Astrocyte of the spinal cord (primary cell): Measurements from ENCODE around the gene DIP2C.
A peak's percentile ranks its signal among the peaks of the same experiment; 100 is the strongest.

Source experiments
- DNase-seq: peaks from one replicate; pipeline ENCODE4 v3.0.0; 2011; ENCODE audit warnings: low read depth, low spot score
- H3K4me3 ChIP-seq: 2 replicates; pipeline ENCODE4 v1.5.1; 2011; ENCODE audit warnings: low read depth, mild to moderate bottlenecking, low read length, moderate library complexity
- in situ Hi-C: cut with HindIII; loops from 2 replicates; pipeline ENCODE4 v1.10.0; 2017; ENCODE audit warnings: low sequenced_read_pairs
- TF ChIP-seq, protein P1 (sequence below): IDR thresholded peaks from 2 replicates; pipeline ENCODE4 v1.5.1; 2012; ENCODE audit warnings: low read depth, mild to moderate bottlenecking, low read length, inconsistent platforms

Gene DIP2C

DNA sequence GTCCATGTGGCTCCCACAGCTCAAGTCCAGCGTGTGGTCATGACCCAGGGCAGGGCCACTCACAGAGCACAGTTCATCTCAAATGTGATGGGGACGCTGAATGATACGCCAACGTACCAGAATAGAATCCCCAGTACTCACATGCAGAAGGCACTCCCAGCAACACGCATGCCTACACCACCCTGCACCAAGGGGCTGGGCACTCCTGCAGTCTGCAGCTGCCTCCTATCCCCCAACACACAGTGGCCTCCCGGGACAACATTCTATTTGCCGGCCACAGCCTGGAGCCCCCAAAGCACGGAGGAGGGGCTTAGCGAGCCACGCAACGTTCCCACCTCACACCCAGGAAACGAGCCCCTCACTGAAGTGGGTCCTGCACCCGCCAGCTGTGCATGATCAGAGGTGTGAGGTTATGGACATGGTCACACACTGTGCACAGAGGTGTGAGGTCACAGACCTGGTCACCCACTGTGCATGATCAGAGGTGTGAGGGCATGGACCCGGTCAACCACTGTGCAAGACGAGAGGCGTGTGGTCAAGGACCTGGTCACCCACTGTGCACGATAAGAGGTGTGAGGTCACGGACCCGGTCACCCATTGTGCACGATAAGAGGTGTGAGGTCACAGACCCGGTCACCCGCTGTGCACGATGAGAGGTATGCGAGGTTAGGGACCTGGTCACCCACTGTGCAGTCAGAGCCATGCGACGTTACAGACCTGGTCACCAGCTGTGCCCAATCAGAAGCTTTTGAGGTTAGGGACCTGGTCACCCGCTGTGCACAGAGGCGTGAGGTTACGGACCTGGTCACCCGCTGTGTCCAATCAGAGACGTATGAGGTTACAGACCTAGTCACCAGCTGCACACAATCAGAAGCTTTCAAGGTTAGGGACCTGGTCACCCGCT lies 182.8 kb downstream of the DIP2C start:
- TF ChIP-seq, protein P1, sequence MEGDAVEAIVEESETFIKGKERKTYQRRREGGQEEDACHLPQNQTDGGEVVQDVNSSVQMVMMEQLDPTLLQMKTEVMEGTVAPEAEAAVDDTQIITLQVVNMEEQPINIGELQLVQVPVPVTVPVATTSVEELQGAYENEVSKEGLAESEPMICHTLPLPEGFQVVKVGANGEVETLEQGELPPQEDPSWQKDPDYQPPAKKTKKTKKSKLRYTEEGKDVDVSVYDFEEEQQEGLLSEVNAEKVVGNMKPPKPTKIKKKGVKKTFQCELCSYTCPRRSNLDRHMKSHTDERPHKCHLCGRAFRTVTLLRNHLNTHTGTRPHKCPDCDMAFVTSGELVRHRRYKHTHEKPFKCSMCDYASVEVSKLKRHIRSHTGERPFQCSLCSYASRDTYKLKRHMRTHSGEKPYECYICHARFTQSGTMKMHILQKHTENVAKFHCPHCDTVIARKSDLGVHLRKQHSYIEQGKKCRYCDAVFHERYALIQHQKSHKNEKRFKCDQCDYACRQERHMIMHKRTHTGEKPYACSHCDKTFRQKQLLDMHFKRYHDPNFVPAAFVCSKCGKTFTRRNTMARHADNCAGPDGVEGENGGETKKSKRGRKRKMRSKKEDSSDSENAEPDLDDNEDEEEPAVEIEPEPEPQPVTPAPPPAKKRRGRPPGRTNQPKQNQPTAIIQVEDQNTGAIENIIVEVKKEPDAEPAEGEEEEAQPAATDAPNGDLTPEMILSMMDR, result no peak
- H3K4me3 ChIP-seq, result no peak overlapping the region
- in situ Hi-C loops, result no loop called here
- DNase-seq, result no peak

DNA sequence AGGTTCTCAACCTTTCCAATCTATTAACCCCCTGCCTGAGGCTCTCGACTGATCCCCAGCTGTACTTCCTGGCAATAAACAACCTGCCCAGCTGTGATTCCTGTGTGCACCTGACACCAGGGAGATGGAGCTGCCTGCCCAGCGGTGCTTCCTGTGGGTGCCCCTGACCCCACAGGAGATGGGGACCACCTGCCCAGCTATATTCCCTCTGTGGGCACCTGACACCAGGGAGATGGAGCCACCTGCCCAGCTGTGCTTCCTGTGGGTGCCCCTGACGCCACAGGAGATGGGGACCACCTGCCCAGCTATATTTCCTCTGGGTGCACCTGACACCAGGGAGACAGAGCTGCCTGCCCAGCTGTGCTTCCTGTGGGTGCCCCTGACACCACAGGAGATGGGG lies 184.0 kb downstream of the DIP2C start:
- TF ChIP-seq, protein P1, result no peak
- no peak for DNase-seq
- in situ Hi-C loops, result no loop called here
- H3K4me3 ChIP-seq, result no peak overlapping the region

DNA sequence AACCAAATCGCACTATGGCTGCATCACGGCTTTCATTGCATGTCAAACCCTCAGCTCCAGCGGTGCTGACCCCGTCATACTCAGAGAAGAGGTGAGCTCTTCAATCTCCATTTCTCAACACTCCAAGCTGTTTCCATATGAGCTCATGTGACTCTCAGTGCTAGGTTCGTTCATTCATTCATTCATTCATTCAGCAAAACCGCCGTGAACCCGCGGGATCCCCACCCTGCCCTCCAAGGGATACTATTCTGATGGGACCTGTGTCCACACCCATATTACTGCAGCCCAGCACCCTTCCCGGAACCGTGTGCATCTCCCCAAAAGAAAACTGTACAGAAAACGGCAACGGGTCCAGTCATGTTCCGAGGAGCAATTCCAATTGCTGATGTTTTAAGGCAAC lies 184.7 kb downstream of the DIP2C start:
- DNase-seq, result no peak
- in situ Hi-C loops, result no loop called here
- TF ChIP-seq, protein P1, result no peak
- no peak overlapping the region for H3K4me3 ChIP-seq

DNA sequence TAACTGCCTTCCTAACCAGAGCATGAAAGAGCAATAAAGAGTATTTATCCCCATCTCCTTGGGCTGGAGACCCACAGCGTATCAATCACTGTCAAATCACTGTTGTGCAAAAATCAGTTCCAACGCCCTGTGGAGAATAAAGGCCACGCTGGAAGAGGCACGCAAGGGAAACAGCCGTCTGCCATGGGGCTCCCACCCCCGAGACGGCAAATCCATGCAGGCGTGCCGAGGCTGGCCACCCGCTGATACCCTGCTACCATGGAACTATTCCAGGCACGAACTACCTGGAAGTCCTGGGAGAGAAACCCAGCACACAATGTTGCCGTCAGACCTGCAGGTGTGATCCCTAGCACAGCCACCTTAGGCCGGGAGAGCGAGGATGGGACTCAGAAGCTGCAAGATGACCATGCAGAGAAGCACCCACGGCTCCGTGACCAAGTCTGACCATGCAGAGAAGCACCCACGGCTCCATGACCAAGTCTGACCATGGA lies 185.3 kb downstream of the DIP2C start:
- H3K4me3 ChIP-seq, result no peak overlapping the region
- TF ChIP-seq, protein P1, result no peak
- in situ Hi-C loops, result no loop called here
- DNase-seq, result no peak

DNA sequence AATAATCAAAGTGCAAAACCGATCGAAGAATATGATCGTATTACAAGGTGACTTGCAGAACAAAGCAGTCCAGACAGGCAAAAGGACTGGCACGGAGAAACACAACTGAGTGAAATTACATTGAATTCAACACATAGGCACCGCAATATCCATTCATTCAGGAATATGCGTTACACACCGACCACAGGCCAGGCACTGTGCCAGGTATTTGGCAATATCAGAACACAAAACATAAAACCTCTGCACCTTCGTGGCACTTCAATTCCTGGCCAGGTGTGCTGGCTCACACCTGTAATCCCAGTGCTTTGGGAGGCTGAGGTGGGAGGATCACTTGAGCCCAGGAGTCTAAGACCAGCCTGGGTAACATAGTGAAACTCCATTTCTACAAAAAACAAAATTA lies 187.9 kb downstream of the DIP2C start:
- in situ Hi-C loops, result no loop called here
- TF ChIP-seq, protein P1, result no peak
- no peak overlapping the region for H3K4me3 ChIP-seq
- DNase-seq, result no peak

DNA sequence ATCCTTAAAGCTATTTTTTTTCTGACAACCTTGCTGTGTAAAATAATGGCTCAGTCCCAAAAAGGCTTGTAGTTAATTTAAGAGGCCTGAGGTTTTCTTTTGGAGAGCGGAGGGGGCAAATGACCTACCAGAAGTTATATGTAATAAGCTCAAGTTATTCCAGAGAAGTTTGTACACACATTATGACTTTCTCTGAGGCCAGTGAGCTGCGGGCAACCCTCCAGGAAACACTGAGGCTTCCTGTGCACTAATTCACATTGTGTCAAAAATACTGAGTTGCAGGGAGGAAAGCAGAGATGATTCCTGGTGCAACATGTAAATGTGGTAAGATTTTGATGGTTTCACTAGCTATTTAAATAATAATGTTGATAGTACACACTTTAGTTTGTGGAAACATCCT lies 188.6 kb downstream of the DIP2C start:
- in situ Hi-C loops, result no loop called here
- peak; percentile 58 for DNase-seq
- TF ChIP-seq, protein P1, result no peak
- no peak overlapping the region for H3K4me3 ChIP-seq
